ENCODE results near the gene TMEM158.

The TMEM158 gene

DNA sequence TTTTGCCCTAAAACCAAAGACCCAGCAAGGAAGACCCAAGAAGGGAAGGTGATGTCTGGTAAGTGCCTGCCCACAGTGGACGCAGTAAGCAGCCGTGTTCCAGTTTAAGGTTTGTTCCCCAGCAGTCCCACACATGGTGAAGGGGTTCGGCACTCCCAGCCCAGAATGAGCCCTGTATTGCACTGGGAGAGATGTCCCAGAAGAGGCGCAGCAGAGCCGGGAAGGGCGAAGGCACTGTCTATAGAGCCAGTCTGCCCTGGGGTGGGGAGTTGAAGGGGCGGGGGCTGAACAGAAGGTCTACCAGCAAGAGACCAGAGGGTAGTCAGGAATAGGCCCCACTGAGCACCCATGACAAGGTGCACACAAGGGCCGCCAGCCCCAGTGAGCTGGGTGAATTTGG, 6.4 kb downstream of the TMEM158 start:
- TF ChIP-seq BACH2 (CRISPR knock-in tag; IDR thresholded peaks at IDR 0.05; ENCODE audit: borderline replicate concordance) (no peak), ZNF8 (CRISPR knock-in tag; IDR thresholded peaks at IDR 0.05) (no peak), TOX (CRISPR knock-in tag; IDR thresholded peaks at IDR 0.05; ENCODE audit: borderline replicate concordance) (no peak), ARNTL (CRISPR knock-in tag; IDR thresholded peaks at IDR 0.05; ENCODE audit: borderline replicate concordance, low read depth) (no peak), ZNF565 (CRISPR knock-in tag; conservative IDR thresholded peaks at IDR 0.05; ENCODE audit: low read depth) (no peak)
- TF ChIP-seq, protein P1, sequence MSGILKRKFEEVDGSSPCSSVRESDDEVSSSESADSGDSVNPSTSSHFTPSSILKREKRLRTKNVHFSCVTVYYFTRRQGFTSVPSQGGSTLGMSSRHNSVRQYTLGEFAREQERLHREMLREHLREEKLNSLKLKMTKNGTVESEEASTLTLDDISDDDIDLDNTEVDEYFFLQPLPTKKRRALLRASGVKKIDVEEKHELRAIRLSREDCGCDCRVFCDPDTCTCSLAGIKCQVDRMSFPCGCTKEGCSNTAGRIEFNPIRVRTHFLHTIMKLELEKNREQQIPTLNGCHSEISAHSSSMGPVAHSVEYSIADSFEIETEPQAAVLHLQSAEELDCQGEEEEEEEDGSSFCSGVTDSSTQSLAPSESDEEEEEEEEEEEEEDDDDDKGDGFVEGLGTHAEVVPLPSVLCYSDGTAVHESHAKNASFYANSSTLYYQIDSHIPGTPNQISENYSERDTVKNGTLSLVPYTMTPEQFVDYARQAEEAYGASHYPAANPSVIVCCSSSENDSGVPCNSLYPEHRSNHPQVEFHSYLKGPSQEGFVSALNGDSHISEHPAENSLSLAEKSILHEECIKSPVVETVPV (CRISPR knock-in tag; IDR thresholded peaks at IDR 0.05), result no peak
- no peak for ATAC-seq

DNA sequence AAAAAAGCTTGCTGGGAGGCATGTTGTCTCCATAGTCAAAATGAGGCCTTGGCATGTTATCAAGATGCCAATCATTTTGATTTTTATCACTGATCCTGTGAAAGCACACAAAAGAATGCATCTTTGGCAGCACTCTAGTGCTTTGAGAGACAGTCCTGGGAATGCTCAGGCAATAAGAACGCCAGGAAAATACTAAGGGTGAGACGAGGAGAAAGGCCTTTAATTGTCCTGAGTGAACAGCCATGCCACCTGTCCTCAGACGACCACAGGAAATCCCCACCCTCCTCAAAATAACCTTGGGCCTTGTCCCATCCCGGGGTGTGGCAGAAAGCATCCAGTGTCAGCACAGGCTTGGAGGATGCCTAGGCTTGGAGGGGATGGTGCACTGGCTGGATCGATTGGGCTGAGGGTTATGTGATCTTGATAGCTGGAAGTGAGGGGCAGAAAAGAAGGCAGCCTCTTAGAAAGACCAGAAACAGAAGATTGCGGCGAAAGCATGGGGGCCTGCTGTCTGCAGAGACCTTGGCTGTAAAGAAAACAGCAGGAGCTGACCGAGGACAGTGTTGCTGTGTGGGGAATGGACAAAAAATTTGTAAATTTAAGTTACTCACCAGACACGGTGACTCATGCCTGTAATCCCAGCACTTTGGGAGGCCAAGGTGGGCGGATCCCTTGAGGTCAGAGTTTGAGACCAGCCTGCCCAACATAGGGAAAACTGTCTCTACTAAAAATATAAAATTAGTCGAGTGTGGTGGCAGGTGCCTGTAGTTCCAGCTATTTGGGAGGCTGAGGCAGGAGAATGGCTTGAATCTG, 7.3 kb downstream of the TMEM158 start:
- TF ChIP-seq ISL1 (CRISPR knock-in tag; IDR thresholded peaks at IDR 0.05), result peak; percentile 64
- TF ChIP-seq, protein P2, sequence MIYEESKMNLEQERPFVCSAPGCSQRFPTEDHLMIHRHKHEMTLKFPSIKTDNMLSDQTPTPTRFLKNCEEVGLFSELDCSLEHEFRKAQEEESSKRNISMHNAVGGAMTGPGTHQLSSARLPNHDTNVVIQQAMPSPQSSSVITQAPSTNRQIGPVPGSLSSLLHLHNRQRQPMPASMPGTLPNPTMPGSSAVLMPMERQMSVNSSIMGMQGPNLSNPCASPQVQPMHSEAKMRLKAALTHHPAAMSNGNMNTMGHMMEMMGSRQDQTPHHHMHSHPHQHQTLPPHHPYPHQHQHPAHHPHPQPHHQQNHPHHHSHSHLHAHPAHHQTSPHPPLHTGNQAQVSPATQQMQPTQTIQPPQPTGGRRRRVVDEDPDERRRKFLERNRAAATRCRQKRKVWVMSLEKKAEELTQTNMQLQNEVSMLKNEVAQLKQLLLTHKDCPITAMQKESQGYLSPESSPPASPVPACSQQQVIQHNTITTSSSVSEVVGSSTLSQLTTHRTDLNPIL (CRISPR knock-in tag; IDR thresholded peaks at IDR 0.05; ENCODE audit: low read depth), result no peak
- peak; percentile 83 for ATAC-seq

DNA sequence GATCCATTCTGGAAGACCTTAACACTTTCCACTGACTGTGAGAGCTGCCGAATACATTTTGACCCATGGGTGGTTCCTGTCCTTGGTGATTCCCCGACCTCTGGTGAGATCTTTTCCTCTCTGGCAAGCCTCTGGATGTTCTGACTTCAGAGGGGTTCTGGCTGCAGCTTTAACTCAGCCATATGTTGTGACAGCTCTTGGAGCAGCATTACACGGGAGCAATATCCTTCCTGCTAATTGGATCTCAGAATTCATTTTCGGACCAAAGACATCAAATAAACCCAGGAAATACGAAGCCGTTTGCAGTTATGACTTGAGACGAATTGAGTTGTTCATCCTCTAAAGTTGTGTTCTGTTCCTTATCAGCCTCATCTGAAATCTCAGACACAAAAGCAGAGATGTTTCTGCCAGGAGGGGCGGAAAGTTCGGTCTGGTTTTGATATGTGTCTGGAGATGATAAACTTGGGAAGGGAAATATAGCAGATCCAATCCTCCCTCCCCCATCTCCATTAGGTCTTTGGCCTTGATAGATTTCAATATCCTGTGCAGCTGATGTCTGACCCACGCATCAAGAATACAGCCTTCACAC, 10.0 kb downstream of the TMEM158 start:
- no peak for ATAC-seq
- TF ChIP-seq BACH2 (CRISPR knock-in tag; IDR thresholded peaks at IDR 0.05; ENCODE audit: borderline replicate concordance), result no peak
- TF ChIP-seq TOX (CRISPR knock-in tag; IDR thresholded peaks at IDR 0.05; ENCODE audit: borderline replicate concordance), result no peak
- TF ChIP-seq ZNF8 (CRISPR knock-in tag; IDR thresholded peaks at IDR 0.05), result no peak
- TF ChIP-seq PPARA (CRISPR knock-in tag; IDR thresholded peaks at IDR 0.05; ENCODE audit: borderline replicate concordance), result no peak
- TF ChIP-seq OSR1 (CRISPR knock-in tag; IDR thresholded peaks at IDR 0.05), result no peak
- no peak for TF ChIP-seq ZFP30 (CRISPR knock-in tag; IDR thresholded peaks at IDR 0.05)
- no peak for TF ChIP-seq ZNF565 (CRISPR knock-in tag; conservative IDR thresholded peaks at IDR 0.05; ENCODE audit: low read depth)
- TF ChIP-seq CSDC2 (CRISPR knock-in tag; IDR thresholded peaks at IDR 0.05), result no peak
- TF ChIP-seq ZC3H10 (CRISPR knock-in tag; IDR thresholded peaks at IDR 0.05), result no peak

DNA sequence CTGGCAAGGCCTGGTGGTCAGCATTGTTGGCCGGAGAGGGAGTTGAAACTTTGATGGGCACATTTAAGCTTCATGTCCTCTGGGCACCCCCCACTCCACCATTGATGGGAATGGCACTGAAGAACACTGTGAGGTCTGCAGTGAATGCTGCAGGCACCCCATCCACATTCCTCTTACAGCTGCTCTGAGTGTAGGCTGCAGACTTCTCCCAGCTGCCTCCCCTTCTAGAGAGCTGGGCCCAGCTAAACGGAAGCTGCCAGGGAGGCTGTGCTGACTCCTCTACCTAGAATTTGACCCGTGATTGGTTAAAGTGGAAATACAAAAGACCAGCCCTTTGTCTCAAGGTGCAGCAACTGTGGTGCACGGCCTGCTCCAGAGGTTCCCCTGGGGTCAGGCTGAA, 10.6 kb downstream of the TMEM158 start:
- TF ChIP-seq ZFP3 (CRISPR knock-in tag; IDR thresholded peaks at IDR 0.05) (no peak), ZNF8 (CRISPR knock-in tag; IDR thresholded peaks at IDR 0.05) (no peak), ZNF70 (CRISPR knock-in tag; IDR thresholded peaks at IDR 0.05) (no peak), GLIS3 (CRISPR knock-in tag; IDR thresholded peaks at IDR 0.05) (no peak), CSDC2 (CRISPR knock-in tag; IDR thresholded peaks at IDR 0.05) (no peak), ZFP30 (CRISPR knock-in tag; IDR thresholded peaks at IDR 0.05) (no peak), OSR1 (CRISPR knock-in tag; IDR thresholded peaks at IDR 0.05) (no peak)
- TF ChIP-seq, protein P2 (CRISPR knock-in tag; IDR thresholded peaks at IDR 0.05; ENCODE audit: low read depth), result no peak
- TF ChIP-seq, protein P3, sequence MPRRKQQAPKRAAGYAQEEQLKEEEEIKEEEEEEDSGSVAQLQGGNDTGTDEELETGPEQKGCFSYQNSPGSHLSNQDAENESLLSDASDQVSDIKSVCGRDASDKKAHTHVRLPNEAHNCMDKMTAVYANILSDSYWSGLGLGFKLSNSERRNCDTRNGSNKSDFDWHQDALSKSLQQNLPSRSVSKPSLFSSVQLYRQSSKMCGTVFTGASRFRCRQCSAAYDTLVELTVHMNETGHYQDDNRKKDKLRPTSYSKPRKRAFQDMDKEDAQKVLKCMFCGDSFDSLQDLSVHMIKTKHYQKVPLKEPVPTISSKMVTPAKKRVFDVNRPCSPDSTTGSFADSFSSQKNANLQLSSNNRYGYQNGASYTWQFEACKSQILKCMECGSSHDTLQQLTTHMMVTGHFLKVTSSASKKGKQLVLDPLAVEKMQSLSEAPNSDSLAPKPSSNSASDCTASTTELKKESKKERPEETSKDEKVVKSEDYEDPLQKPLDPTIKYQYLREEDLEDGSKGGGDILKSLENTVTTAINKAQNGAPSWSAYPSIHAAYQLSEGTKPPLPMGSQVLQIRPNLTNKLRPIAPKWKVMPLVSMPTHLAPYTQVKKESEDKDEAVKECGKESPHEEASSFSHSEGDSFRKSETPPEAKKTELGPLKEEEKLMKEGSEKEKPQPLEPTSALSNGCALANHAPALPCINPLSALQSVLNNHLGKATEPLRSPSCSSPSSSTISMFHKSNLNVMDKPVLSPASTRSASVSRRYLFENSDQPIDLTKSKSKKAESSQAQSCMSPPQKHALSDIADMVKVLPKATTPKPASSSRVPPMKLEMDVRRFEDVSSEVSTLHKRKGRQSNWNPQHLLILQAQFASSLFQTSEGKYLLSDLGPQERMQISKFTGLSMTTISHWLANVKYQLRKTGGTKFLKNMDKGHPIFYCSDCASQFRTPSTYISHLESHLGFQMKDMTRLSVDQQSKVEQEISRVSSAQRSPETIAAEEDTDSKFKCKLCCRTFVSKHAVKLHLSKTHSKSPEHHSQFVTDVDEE (CRISPR knock-in tag; IDR thresholded peaks at IDR 0.05), result no peak
- no peak for ATAC-seq

Measured in SK-N-SH treated with all-trans-retinoic acid at 6 μM for 48 hours (cell line).